T-cell (primary cell): Measurements from ENCODE around the gene FLT1. TPM values are rescaled to one million over a fixed set of nuclear protein-coding genes. Genes with fewer than 3 reads are reported as not detected.
A peak's percentile ranks its signal among the peaks of the same experiment; 100 is the strongest.

Experiments
- ATAC-seq, 4 experiments: fragments of 200-7000 bp in 3 of 4; fragments of 150-1000 bp in 1 of 4; cut with Tn5 transposase; replicated peaks in 1 of 4; 1 replicate in 3 of 4; 2 replicates in 1 of 4; pipeline ENCODE4 v1.10.0; 2021; ENCODE audit warnings: moderate library complexity in 3 of 4, mild to moderate bottlenecking in 2 of 4, moderate number of reproducible peaks in 1 of 4
- CTCF ChIA-PET, 2 donors: fragments of 300-600 bp; sonication (Branson Sonifier 250); formaldehyde crosslinking; loops; one replicate each; lab custom pipeline; 2022; ENCODE audit warnings: antibody characterized with exemption in 2 of 2; lab: Charles Lee
- POLR2A ChIA-PET, 2 donors: fragments of 300-600 bp; sonication (Branson Sonifier 250); formaldehyde crosslinking; loops; one replicate each; lab custom pipeline; 2022; ENCODE audit warnings: antibody characterized with exemption in 2 of 2; lab: Charles Lee
- DNase-seq, 35 experiments: peaks; one replicate each; pipeline versions ENCODE4 v3.0.0 to v3.0.0-alpha.2; 2013 to 2023
- H3K27ac ChIP-seq: one replicate; pipeline ENCODE4 v1.5.1; 2013; ENCODE audit warnings: low read length
- H3K27me3 ChIP-seq, 2 experiments: replicated peaks in 1 of 2; 1 replicate in 1 of 2; 2 replicates in 1 of 2; pipeline versions ENCODE4 v1.6.1 to v1.7.0; 2013; ENCODE audit warnings: low read length in 1 of 2, mixed read lengths in 1 of 2; ENCODE audit not compliant: control insufficient read depth in 2 of 2, insufficient read depth in 2 of 2; ENCODE audit errors: extremely low read depth in 1 of 2
- H3K36me3 ChIP-seq, 2 donors: 1 replicate in 1 of 2; 2 replicates in 1 of 2; pipeline versions ENCODE4 v1.6.1 to v1.7.0; 2013; ENCODE audit warnings: low read length in 1 of 2; ENCODE audit not compliant: control insufficient read depth in 2 of 2, insufficient read depth in 1 of 2; ENCODE audit errors: extremely low read depth in 1 of 2
- H3K4me1 ChIP-seq, 2 experiments: 1 replicate in 1 of 2; 2 replicates in 1 of 2; pipeline versions ENCODE4 v1.6.1 to v1.7.0; 2013; ENCODE audit warnings: low read length in 2 of 2, mixed read lengths in 1 of 2; ENCODE audit not compliant: insufficient read depth in 2 of 2, control insufficient read depth in 1 of 2; ENCODE audit errors: extremely low read depth in 1 of 2
- H3K4me3 ChIP-seq, 2 donors: 1 replicate in 1 of 2; 2 replicates in 1 of 2; pipeline versions ENCODE4 v1.5.1 to v1.7.0; 2013; ENCODE audit warnings: mild to moderate bottlenecking in 2 of 2, low read length in 1 of 2, moderate library complexity in 1 of 2; ENCODE audit not compliant: control insufficient read depth in 1 of 2; ENCODE audit errors: extremely low read depth in 1 of 2
- H3K9me3 ChIP-seq: 2 replicates; pipeline ENCODE4 v1.7.0; 2013
- H3K27ac Mint-ChIP-seq, 2 donors: one replicate each; pipeline ENCODE4 v1.8.0; 2020 to 2021; ENCODE audit warnings: mild to moderate bottlenecking in 2 of 2, mixed read lengths in 2 of 2
- H3K27me3 Mint-ChIP-seq, 2 donors: one replicate each; pipeline ENCODE4 v1.8.0; 2021 to 2022; ENCODE audit warnings: mixed read lengths in 2 of 2
- H3K36me3 Mint-ChIP-seq: one replicate; pipeline ENCODE4 v1.8.0; 2021; ENCODE audit warnings: mixed read lengths
- H3K4me1 Mint-ChIP-seq, 3 donors: one replicate each; pipeline ENCODE4 v1.8.0; 2020 to 2022; ENCODE audit warnings: mixed read lengths in 3 of 3, mild to moderate bottlenecking in 1 of 3
- H3K4me3 Mint-ChIP-seq, 3 donors: one replicate each; pipeline ENCODE4 v1.8.0; 2020 to 2022; ENCODE audit warnings: mild to moderate bottlenecking in 3 of 3, mixed read lengths in 3 of 3, moderate library complexity in 3 of 3
- H3K9me3 Mint-ChIP-seq, 3 donors: one replicate each; pipeline ENCODE4 v1.8.0; 2020 to 2022; ENCODE audit warnings: mixed read lengths in 3 of 3
- WGBS: methylation state at CpG from one replicate; pipeline ENCODE4 v1.1.5; 2013; ENCODE audit warnings: missing lambda C conversion rate; ENCODE audit not compliant: insufficient coverage; 5-methylcytosine and 5-hydroxymethylcytosine counted together
- total RNA-seq, 35 experiments: library from RNA in 6 of 35; stranded (reverse) in 6 of 35; fragments of 120-200 nt in 1 of 35; gene quantifications; one replicate each; pipeline versions ENCODE4 v1.2.1 to v1.2.4 and lab custom pipeline; 2013 to 2026

Gene FLT1
- total RNA-seq, 5 donors from 2014 or later (not counting 1 experiment from before 2014, with no cell fraction given), result 0.56 to 2.9 (median 1.6) TPM

DNA sequence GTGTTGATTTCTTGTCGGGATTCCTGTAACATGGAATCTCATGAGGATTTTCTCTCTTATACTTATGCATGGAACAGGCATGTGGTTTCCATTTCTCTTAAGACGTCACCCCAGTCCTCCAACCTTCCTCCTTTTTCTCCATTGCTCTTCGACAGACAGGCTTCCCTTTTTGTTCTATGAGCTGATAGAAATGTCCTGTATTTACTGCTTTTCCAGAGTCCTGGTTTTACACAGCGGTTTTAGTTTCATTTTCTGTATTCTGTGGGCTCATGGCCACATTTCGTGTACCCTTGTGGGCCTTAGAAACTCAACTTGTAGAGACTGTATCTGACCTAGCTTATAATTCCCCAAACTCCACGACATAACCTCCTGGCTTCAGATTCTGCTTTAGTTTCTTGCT, 243.5 kb downstream of the FLT1 start:
- ATAC-seq, result no peak
- ChIA-PET POLR2A (no interaction called here), CTCF (no interaction called here)
- no peaks in the 10 kb centered on the region for H3K9me3 ChIP-seq
- peak overlapping the region in 1 of 3 donors; percentile 1 for H3K4me3 Mint-ChIP-seq
- no peak overlapping the region for H3K27ac ChIP-seq
- H3K36me3 ChIP-seq, result peaks cover 0 to 6% of the 10 kb centered on the region in 2 donors
- H3K27me3 Mint-ChIP-seq, result no peaks in the 10 kb centered on the region
- H3K27me3 ChIP-seq, result no peaks in the 10 kb centered on the region
- H3K4me3 ChIP-seq, result no peak overlapping the region
- WGBS, result 0% methylated on average over 1 of the region's 6 CpGs
- H3K4me1 ChIP-seq, result peaks cover 0 to 7% of the 10 kb centered on the region in 2 experiments
- H3K4me1 Mint-ChIP-seq, result peaks cover 62% of the 10 kb centered on the region in 3 donors
- H3K9me3 Mint-ChIP-seq, result no peaks in the 10 kb centered on the region
- H3K27ac Mint-ChIP-seq, result peak overlapping the region in 1 of 2 donors; percentile 30
- peaks cover 57% of the 10 kb centered on the region for H3K36me3 Mint-ChIP-seq
- DNase-seq, result no peak

- peaks cover 70% of the 10 kb centered on the region in 3 donors for H3K4me1 Mint-ChIP-seq
These were observed 244.4 kb downstream of the FLT1 start for GRCh38 chr13:28250542-28250941.

More at GRCh38 chr13:28250542-28250941, 244.4 kb downstream of the FLT1 start:
- Histone ChIP-seq H3K9me3 (no peaks in the 10 kb centered on the region), H3K27ac (no peak overlapping the region), H3K36me3 (peaks cover 0 to 3% of the 10 kb centered on the region in 2 donors), H3K4me1 (peaks cover 0 to 7% of the 10 kb centered on the region in 2 experiments), H3K27me3 (no peaks in the 10 kb centered on the region), H3K4me3 (no peak overlapping the region)
- WGBS, result 75% methylated on average over 5 of the region's 10 CpGs
- no peak for DNase-seq
- no peaks in the 10 kb centered on the region for H3K27me3 Mint-ChIP-seq
- peaks cover 58% of the 10 kb centered on the region for H3K36me3 Mint-ChIP-seq
- CTCF ChIA-PET, result no interaction called here
- H3K27ac Mint-ChIP-seq, result no peak overlapping the region
- POLR2A ChIA-PET, result no interaction called here
- no peak for ATAC-seq
- no peak overlapping the region for H3K4me3 Mint-ChIP-seq
- H3K9me3 Mint-ChIP-seq, result no peaks in the 10 kb centered on the region

Other genes starting within 250 kb of the FLT1 start
- gene POMP, start 164.0 kb upstream of the FLT1 start, total RNA-seq, result 10 to 100 TPM; 21.4 to 24.7 (median 23.3) TPM
- 10 to 100 TPM; 12.1 to 20.7 (median 18.2) TPM for gene SLC46A3, start 223.8 kb upstream of the FLT1 start, total RNA-seq